A549 (cell line): Measurements from ENCODE around the gene TRIM27. TPM values are rescaled to one million over a fixed set of nuclear protein-coding genes. Genes with fewer than 3 reads are reported as not detected.

Experiments
- ATAC-seq, 2 experiments: fragments of 200-7000 bp in 1 of 2; fragments of >200 bp in 1 of 2; cut with Nextera tagmentation in 1 of 2; cut with Tn5 transposase in 1 of 2; 3 replicates each; pipeline versions ENCODE4 v1.8.0 to v1.9.1; 2018 to 2020; ENCODE audit warnings: mild to moderate bottlenecking in 1 of 2, moderate library complexity in 1 of 2
- CTCF ChIA-PET: fragments of 300-600 bp; sonication (Branson Sonifier 250); formaldehyde crosslinking; extraction: SDS; loops from one replicate; lab custom pipeline; 2021; ENCODE audit warnings: antibody characterized with exemption, inconsistent platforms; lab: Yijun Ruan, JAX
- POLR2A ChIA-PET: fragments of 350-600 bp; formaldehyde crosslinking; extraction: SDS; loops from one replicate; lab custom pipeline; 2021; ENCODE audit warnings: antibody characterized with exemption, inconsistent platforms; lab: Yijun Ruan, JAX
- DNase-seq, 2 experiments: peaks; one replicate each; pipeline versions ENCODE4 v3.0.0 to v3.0.0-alpha.2; 2011 to 2016; ENCODE audit warnings: low read depth in 1 of 2, low spot score in 1 of 2
- FAIRE-seq: peaks from 2 replicates; lab custom pipeline; 2011; peaks lifted over from hg19 to GRCh38; lab: Jason Lieb, UNC
- H3K27ac ChIP-seq, 2 experiments: fragments of >200 bp; sonication (Bioruptor Twin); formaldehyde crosslinking; 3 replicates each; pipeline ENCODE4 v1.5.1; 2016 to 2017
- H3K4me1 ChIP-seq: fragments of >200 bp; sonication (Bioruptor Twin); formaldehyde crosslinking; 3 replicates; pipeline ENCODE4 v1.6.1; 2016
- H3K4me2 ChIP-seq: fragments of >200 bp; sonication (Bioruptor Twin); formaldehyde crosslinking; 3 replicates; pipeline ENCODE4 v1.6.1; 2016
- H3K4me3 ChIP-seq: fragments of >200 bp; sonication (Bioruptor Twin); formaldehyde crosslinking; 3 replicates; pipeline ENCODE4 v1.5.1; 2016
- H3K9me3 ChIP-seq: fragments of >200 bp; sonication (Bioruptor Twin); formaldehyde crosslinking; 3 replicates; pipeline ENCODE4 v1.6.1; 2016
- CBX2 ChIP-seq: fragments of 200-600 bp; sonication (generic); IDR thresholded peaks from 2 replicates; pipeline ENCODE4 v1.6.1; 2016; ENCODE audit warnings: low read depth, mild to moderate bottlenecking, borderline replicate concordance
- CBX8 ChIP-seq: fragments of 200-600 bp; sonication (generic); IDR thresholded peaks from 2 replicates; pipeline ENCODE4 v1.6.1; 2016
- CHD4 ChIP-seq: fragments of 200-600 bp; sonication (generic); IDR thresholded peaks from 2 replicates; pipeline ENCODE4 v1.6.1; 2016; ENCODE audit warnings: antibody characterized with exemption, mild to moderate bottlenecking, borderline replicate concordance
- EHF ChIP-seq: fragments of 250-450 bp; sonication (Bioruptor Pico); IDR thresholded peaks from 2 replicates; pipeline ENCODE4 v1.5.0; 2020; ENCODE audit warnings: mild to moderate bottlenecking
- EP300 ChIP-seq, 2 experiments: fragments of >200 bp; sonication (Bioruptor Twin); formaldehyde crosslinking; IDR thresholded peaks; 2 replicates in 1 of 2; 3 replicates in 1 of 2; pipeline ENCODE4 v1.6.1; 2016 to 2017
- FOSB ChIP-seq: fragments of 250-450 bp; sonication (Bioruptor Pico); IDR thresholded peaks from 2 replicates; pipeline ENCODE4 v1.5.0; 2020; ENCODE audit warnings: mild to moderate bottlenecking, moderate library complexity
- FOSL2 ChIP-seq, 2 experiments: fragments of 450-650 bp in 1 of 2; fragments of >200 bp in 1 of 2; sonication (Bioruptor Twin) in 1 of 2; formaldehyde crosslinking; IDR thresholded peaks; 2 replicates each; pipeline versions ENCODE4 v1.5.0 to v1.6.1; 2016 to 2020; ENCODE audit warnings: mild to moderate bottlenecking in 1 of 2, moderate library complexity in 1 of 2
- FOXS1 ChIP-seq: fragments of 250-450 bp; sonication (Bioruptor Pico); IDR thresholded peaks from 2 replicates; pipeline ENCODE4 v1.5.0; 2020; ENCODE audit warnings: mild to moderate bottlenecking, moderate library complexity
- HEYL ChIP-seq: fragments of 250-450 bp; sonication (Bioruptor Pico); IDR thresholded peaks from 2 replicates; pipeline ENCODE4 v1.8.0; 2021; ENCODE audit warnings: mild to moderate bottlenecking, moderate library complexity
- KDM1A ChIP-seq: fragments of 200-600 bp; sonication (generic); IDR thresholded peaks from 2 replicates; pipeline ENCODE4 v1.6.1; 2016; ENCODE audit warnings: low read depth, mild to moderate bottlenecking
- KDM5A ChIP-seq: fragments of 200-600 bp; sonication (generic); IDR thresholded peaks from 2 replicates; pipeline ENCODE4 v1.6.1; 2016; ENCODE audit warnings: antibody characterized with exemption, mild to moderate bottlenecking
- MAZ ChIP-seq: fragments of 150-350 bp; IDR thresholded peaks from 2 replicates; pipeline ENCODE4 v1.6.1; 2014; ENCODE audit warnings: antibody characterized with exemption, low read depth, low read length, borderline replicate concordance
- NFE2L2 ChIP-seq: fragments of 150-350 bp; conservative IDR thresholded peaks from 2 replicates; pipeline ENCODE4 v1.6.1; 2014; ENCODE audit warnings: low read length
- NR3C1 ChIP-seq: fragments of >200 bp; sonication (Bioruptor Twin); formaldehyde crosslinking; IDR thresholded peaks from 3 replicates; pipeline ENCODE4 v1.6.1; 2017
- POLR2A ChIP-seq: IDR thresholded peaks from 2 replicates; pipeline ENCODE4 v1.6.1; 2012; ENCODE audit warnings: mild to moderate bottlenecking, low read length
- POLR2AphosphoS2 ChIP-seq: conservative IDR thresholded peaks from 2 replicates; pipeline ENCODE4 v1.6.1; 2012; ENCODE audit warnings: low read length, improper control_type of control experiment, inconsistent platforms
- RNF2 ChIP-seq: fragments of 200-600 bp; sonication (generic); IDR thresholded peaks from 2 replicates; pipeline ENCODE4 v1.6.1; 2016; ENCODE audit warnings: low read depth, mild to moderate bottlenecking, antibody characterized with exemption, moderate library complexity, borderline replicate concordance
- SREBF2 ChIP-seq: fragments of 450-650 bp; IDR thresholded peaks from 2 replicates; pipeline ENCODE4 v1.6.1; 2014; ENCODE audit warnings: mild to moderate bottlenecking, moderate library complexity
- TFCP2L1 ChIP-seq: fragments of 250-450 bp; sonication (Bioruptor Pico); IDR thresholded peaks from 2 replicates; pipeline ENCODE4 v1.5.0; 2021; ENCODE audit warnings: mild to moderate bottlenecking
- ZNF302 ChIP-seq: fragments of 250-450 bp; sonication (Bioruptor Pico); IDR thresholded peaks from 2 replicates; pipeline ENCODE4 v1.9.0; 2021; ENCODE audit warnings: inconsistent platforms, mild to moderate bottlenecking, moderate library complexity
- ZSCAN20 ChIP-seq: fragments of 250-450 bp; sonication (Bioruptor Pico); IDR thresholded peaks from 2 replicates; pipeline ENCODE4 v1.8.0; 2022; ENCODE audit warnings: mild to moderate bottlenecking, moderate library complexity
- WGBS: methylation state at CpG from one replicate; pipeline ENCODE4 v1.1.6; 2017; ENCODE audit errors: missing lambda C conversion rate; 5-methylcytosine and 5-hydroxymethylcytosine counted together
- polyA plus RNA-seq, 4 experiments: library from polyadenylated mRNA; depleted of rRNA in 3 of 4; stranded (reverse); fragments of >200 nt; fragmentation: RNase III in 1 of 4; extraction: RNeasy Plus Mini Kit Qiagen cat#74134 plus additional on column Dnase treatment in 1 of 4; gene quantifications; 2 replicates in 3 of 4; 3 replicates in 1 of 4; pipeline ENCODE4 v1.2.3, GENCODE V29; 2011 to 2017
- TF ChIP-seq, protein P1 (sequence below): fragments of 450-650 bp; IDR thresholded peaks from 2 replicates; pipeline ENCODE4 v1.6.1; 2014; ENCODE audit warnings: antibody characterized with exemption
- TF ChIP-seq, protein P2 (sequence below): fragments of >200 bp; sonication (Bioruptor Twin); formaldehyde crosslinking; IDR thresholded peaks from 3 replicates; pipeline ENCODE4 v1.5.1; 2016
- TF ChIP-seq, protein P3 (sequence below): fragments of 250-450 bp; sonication (Bioruptor Pico); IDR thresholded peaks from 2 replicates; pipeline ENCODE4 v1.5.0; 2020; ENCODE audit warnings: low read depth, mild to moderate bottlenecking, moderate library complexity
- TF ChIP-seq, protein P4 (sequence below): IDR thresholded peaks from 2 replicates; pipeline ENCODE4 v1.6.1; 2012

Gene TRIM27
- polyA plus RNA-seq, 2 of the 4 experiments (the other 2 are of a cell fraction) = 27.8 to 50.1 TPM

DNA sequence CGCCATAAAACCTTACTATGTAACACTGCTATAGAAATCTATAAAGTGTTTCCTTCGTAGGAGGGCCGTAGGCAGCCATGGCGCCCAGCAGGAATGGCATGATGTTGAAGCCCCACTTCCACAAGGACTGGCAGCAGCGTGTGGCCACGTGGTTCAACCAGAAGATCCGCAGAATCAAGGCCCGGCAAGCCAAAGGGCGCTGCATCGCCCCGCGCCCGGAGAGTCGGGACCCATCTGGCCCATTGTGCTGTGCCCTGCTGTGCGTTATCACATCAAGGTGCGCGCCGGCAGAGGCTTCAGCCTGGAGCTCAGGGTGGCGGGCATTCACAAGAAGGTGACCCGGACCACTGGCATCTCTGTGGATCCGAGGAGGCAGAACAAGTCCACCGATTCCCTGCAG lies 62.4 kb downstream of the TRIM27 start:
- FAIRE-seq = no peak
- ChIA-PET POLR2A (no interaction called here), CTCF (interaction anchor here (8.3 kb wide), 1 partner anchor 21 kb away, joined by 83 read pairs; no protein-coding TSS in a partner anchor)

DNA sequence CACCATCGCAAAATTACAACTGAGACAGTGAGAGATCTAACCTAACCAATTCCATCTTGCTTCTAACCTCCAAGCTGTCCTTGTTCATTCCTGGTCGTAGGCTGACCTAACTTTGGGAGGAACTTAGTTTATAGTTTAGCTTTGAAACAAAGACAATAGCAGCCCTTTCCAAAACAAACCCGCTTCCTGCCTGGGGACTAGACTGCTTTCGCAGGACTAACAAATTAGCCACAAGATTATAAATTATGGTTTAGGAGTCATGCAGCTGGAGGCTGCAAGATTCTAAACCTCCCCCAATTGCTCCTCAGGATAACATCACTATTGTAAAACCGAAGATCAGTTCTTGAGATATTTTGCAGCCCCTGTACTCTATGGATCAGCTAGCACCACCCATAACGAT lies 63.2 kb downstream of the TRIM27 start:
- no peak for FAIRE-seq
- TF ChIP-seq POLR2A (no peak), ZNF302 (CRISPR knock-in tag) (no peak), TFCP2L1 (CRISPR knock-in tag) (no peak)
- DNase-seq = no peak
- no peak for ATAC-seq
- ChIA-PET CTCF (interaction anchor here (8.3 kb wide), 1 partner anchor 20 kb away, joined by 83 read pairs; no protein-coding TSS in a partner anchor), POLR2A (no interaction called here)
- Histone ChIP-seq H3K4me1 (peaks cover 3% of the 10 kb centered on the region; the same call in 2 of the 3 replicates), H3K27ac (no peak overlapping the region), H3K4me2 (no peak overlapping the region), H3K4me3 (no peak overlapping the region), H3K9me3 (peaks cover under 1% of the 10 kb centered on the region; the same call in 2 of the 3 replicates)
- 56% methylated on average over 6 of the region's 6 CpGs for WGBS

More for the DNA sequence above, 62.4 kb downstream of the TRIM27 start:
- ATAC-seq (no peak), DNase-seq (no peak)
- Histone ChIP-seq H3K4me2 (no peak overlapping the region), H3K27ac (no peak overlapping the region), H3K4me3 (no peak overlapping the region), H3K9me3 (no peaks in the 10 kb centered on the region; the same call in 2 of the 3 replicates), H3K4me1 (peaks cover 3% of the 10 kb centered on the region; the same call in 2 of the 3 replicates)
- WGBS = 92% methylated on average over 22 of the region's 22 CpGs
- no peak for TF ChIP-seq NFE2L2
- no peak for TF ChIP-seq CHD4
- no peak for TF ChIP-seq ZSCAN20 (CRISPR knock-in tag)
- TF ChIP-seq, protein P1, sequence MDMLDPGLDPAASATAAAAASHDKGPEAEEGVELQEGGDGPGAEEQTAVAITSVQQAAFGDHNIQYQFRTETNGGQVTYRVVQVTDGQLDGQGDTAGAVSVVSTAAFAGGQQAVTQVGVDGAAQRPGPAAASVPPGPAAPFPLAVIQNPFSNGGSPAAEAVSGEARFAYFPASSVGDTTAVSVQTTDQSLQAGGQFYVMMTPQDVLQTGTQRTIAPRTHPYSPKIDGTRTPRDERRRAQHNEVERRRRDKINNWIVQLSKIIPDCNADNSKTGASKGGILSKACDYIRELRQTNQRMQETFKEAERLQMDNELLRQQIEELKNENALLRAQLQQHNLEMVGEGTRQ = no peak
- TF ChIP-seq, protein P2, sequence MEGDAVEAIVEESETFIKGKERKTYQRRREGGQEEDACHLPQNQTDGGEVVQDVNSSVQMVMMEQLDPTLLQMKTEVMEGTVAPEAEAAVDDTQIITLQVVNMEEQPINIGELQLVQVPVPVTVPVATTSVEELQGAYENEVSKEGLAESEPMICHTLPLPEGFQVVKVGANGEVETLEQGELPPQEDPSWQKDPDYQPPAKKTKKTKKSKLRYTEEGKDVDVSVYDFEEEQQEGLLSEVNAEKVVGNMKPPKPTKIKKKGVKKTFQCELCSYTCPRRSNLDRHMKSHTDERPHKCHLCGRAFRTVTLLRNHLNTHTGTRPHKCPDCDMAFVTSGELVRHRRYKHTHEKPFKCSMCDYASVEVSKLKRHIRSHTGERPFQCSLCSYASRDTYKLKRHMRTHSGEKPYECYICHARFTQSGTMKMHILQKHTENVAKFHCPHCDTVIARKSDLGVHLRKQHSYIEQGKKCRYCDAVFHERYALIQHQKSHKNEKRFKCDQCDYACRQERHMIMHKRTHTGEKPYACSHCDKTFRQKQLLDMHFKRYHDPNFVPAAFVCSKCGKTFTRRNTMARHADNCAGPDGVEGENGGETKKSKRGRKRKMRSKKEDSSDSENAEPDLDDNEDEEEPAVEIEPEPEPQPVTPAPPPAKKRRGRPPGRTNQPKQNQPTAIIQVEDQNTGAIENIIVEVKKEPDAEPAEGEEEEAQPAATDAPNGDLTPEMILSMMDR = no peak
- TF ChIP-seq FOXS1 (CRISPR knock-in tag) = no peak
- no peak for TF ChIP-seq TFCP2L1 (CRISPR knock-in tag)
- TF ChIP-seq KDM1A = no peak
- TF ChIP-seq, protein P3, sequence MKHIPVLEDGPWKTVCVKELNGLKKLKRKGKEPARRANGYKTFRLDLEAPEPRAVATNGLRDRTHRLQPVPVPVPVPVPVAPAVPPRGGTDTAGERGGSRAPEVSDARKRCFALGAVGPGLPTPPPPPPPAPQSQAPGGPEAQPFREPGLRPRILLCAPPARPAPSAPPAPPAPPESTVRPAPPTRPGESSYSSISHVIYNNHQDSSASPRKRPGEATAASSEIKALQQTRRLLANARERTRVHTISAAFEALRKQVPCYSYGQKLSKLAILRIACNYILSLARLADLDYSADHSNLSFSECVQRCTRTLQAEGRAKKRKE (CRISPR knock-in tag) = no peak
- no peak for TF ChIP-seq EHF (CRISPR knock-in tag)
- no peak for TF ChIP-seq SREBF2
- TF ChIP-seq RNF2 = no peak
- TF ChIP-seq FOSL2 (IDR thresholded peaks at IDR 0.05) = no peak
- no peak for TF ChIP-seq FOSL2 (CRISPR knock-in tag; IDR thresholded peaks at IDR 0.05)
- no peak for TF ChIP-seq FOSB

DNA sequence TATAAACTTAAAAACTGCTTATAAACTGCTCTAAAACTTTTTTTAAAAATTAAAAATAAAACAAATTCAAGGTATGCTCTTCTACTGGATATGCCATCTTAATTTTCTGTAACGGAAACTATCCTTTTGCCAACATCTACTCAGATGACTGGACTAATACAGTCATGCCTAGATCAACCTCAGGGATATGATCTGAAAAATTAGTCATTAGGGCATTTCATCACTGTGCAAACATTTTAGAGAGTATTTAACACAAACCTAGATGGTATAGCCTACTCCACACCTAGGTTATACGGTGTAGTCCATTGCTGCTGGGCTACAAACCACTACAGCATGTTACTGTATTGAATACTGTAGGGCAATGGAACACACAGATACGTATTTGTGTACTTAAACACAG lies 64.8 kb downstream of the TRIM27 start:
- Histone ChIP-seq H3K4me2 (no peak overlapping the region), H3K9me3 (peaks cover 3% of the 10 kb centered on the region; the same call in 2 of the 3 replicates), H3K4me3 (no peak overlapping the region), H3K27ac (no peak overlapping the region), H3K4me1 (no peaks in the 10 kb centered on the region)
- WGBS = 42% methylated on average over 3 of the region's 3 CpGs
- ChIA-PET CTCF (interaction anchor here (0.8 kb wide), 1 partner anchor 17 kb away, joined by 3 read pairs; no protein-coding TSS in a partner anchor), POLR2A (no interaction called here)
- DNase-seq = no peak
- ATAC-seq = no peak
- FAIRE-seq = no peak
- TF ChIP-seq, protein P4, sequence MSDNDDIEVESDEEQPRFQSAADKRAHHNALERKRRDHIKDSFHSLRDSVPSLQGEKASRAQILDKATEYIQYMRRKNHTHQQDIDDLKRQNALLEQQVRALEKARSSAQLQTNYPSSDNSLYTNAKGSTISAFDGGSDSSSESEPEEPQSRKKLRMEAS = no peak
- TF ChIP-seq, protein P2 = no peak
- TF ChIP-seq KDM5A (no peak), POLR2AphosphoS2 (no peak), CBX2 (no peak), MAZ (no peak), CBX8 (no peak), HEYL (CRISPR knock-in tag) (no peak), SREBF2 (no peak), NR3C1 (no peak), EP300 (IDR thresholded peaks at IDR 0.05) (no peak)
